Ovary (tissue), 9 donors: ENCODE data around the gene CCNB1. TPM values are rescaled to one million over a fixed set of nuclear protein-coding genes. Genes with fewer than 3 reads are reported as not detected.

ENCODE experiments used
- DNase-seq, 5 donors: peaks; one replicate each; pipeline ENCODE4 v3.0.0-alpha.2; 2019 to 2020
- H3K27ac ChIP-seq, 2 donors: fragments of 200-600 bp; one replicate each; pipeline versions ENCODE4 v1.5.1 to v1.8.0; 2019 to 2022
- H3K27me3 ChIP-seq: fragments of 200-600 bp; one replicate; pipeline ENCODE4 v1.8.0; 2022
- H3K36me3 ChIP-seq: fragments of 200-600 bp; sonication (generic); one replicate; pipeline ENCODE4 v1.5.1; 2019
- H3K4me1 ChIP-seq: one replicate; pipeline ENCODE4 v1.8.1; 2013; ENCODE audit warnings: mild to moderate bottlenecking, moderate library complexity; ENCODE audit not compliant: insufficient read depth
- H3K4me3 ChIP-seq: fragments of 200-600 bp; sonication (generic); one replicate; pipeline ENCODE4 v1.5.1; 2017
- H3K9me3 ChIP-seq, 2 donors: fragments of 200-600 bp in 1 of 2; sonication (generic) in 1 of 2; one replicate each; pipeline versions ENCODE4 v1.5.1 to v1.8.1; 2013 to 2019; ENCODE audit warnings: mild to moderate bottlenecking in 1 of 2, moderate library complexity in 1 of 2
- EP300 ChIP-seq: sonication (generic); formaldehyde crosslinking; IDR thresholded peaks from one replicate; pipeline ENCODE4 v1.6.1; 2017; ENCODE audit warnings: antibody characterized with exemption
- POLR2A ChIP-seq: fragments of 450-650 bp; IDR thresholded peaks from one replicate; pipeline ENCODE4 v1.6.1; 2017; ENCODE audit warnings: antibody characterized with exemption, mild to moderate bottlenecking, moderate library complexity
- WGBS, 3 donors: extraction: QIAGEN DNeasy Blood & Tissue Kit in 1 of 3; methylation state at CpG; one replicate each; pipeline versions ENCODE4 v1.1.5 to v1.1.7; 2013 to 2017; 5-methylcytosine and 5-hydroxymethylcytosine counted together
- intact Hi-C, 4 donors: fragments of 100-400 bp; cut with DNase I; formaldehyde crosslinking; loops; one replicate each; pipeline versions ENCODE4 v1.11.0 to v1.15.1; 2022 to 2023
- polyA plus RNA-seq, 2 donors: library from polyadenylated mRNA; stranded (reverse); fragments of 200-250 nt in 1 of 2; fragments of 350-450 nt in 1 of 2; fragmentation: Illumina TruSeq in 1 of 2; extraction: RNeasy Lipid Tissue Mini Kit (QIAGEN cat#74804) in 1 of 2; gene quantifications; one replicate each; pipeline ENCODE4 v1.2.3, GENCODE V29; 2013 to 2014
- total RNA-seq, 7 donors: library from RNA; depleted of rRNA in 2 of 7; stranded (reverse); fragments of >200 nt in 2 of 7; fragmentation: NEBNext Ultra II Directional in 3 of 7; extraction: Animal tissue kit (Norgen Biotek cat#: 25700) in 3 of 7; gene quantifications; one replicate each; pipeline versions ENCODE4 v1.1.0 to v1.2.4, GENCODE V29; 2016 to 2023
- TF ChIP-seq, protein P1 (sequence below), 3 donors: fragments of 450-650 bp in 2 of 3; fragments of 200-600 bp in 1 of 3; IDR thresholded peaks; one replicate each; pipeline versions ENCODE4 v1.5.1 to v1.8.0; 2016 to 2022; ENCODE audit warnings: antibody characterized with exemption in 3 of 3, mild to moderate bottlenecking in 1 of 3
- donor health status: DM: no; HTN: no; CAD: no; lungs with moderate emphysema.
- donor health status: DM: no; HTN: no; CAD: no.
- donor health status: Bipolar disorder and iron deficiency.
- donor health status: DM: yes; HTN: yes; CAD: no.
- donor health status: DM: no; HTN: no; CAD: no.
- donor health status: DM: yes; HTN: yes; CAD: no.

CCNB1 gene
- total and polyA plus RNA-seq, 9 donors = 3.5 to 13.9 (median 6.7) TPM

GRCh38 chr5:69156456-69156855 is 10.5 kb upstream of the CCNB1 start:
- TF ChIP-seq EP300 (no peak), POLR2A (no peak)
- TF ChIP-seq, protein P1, sequence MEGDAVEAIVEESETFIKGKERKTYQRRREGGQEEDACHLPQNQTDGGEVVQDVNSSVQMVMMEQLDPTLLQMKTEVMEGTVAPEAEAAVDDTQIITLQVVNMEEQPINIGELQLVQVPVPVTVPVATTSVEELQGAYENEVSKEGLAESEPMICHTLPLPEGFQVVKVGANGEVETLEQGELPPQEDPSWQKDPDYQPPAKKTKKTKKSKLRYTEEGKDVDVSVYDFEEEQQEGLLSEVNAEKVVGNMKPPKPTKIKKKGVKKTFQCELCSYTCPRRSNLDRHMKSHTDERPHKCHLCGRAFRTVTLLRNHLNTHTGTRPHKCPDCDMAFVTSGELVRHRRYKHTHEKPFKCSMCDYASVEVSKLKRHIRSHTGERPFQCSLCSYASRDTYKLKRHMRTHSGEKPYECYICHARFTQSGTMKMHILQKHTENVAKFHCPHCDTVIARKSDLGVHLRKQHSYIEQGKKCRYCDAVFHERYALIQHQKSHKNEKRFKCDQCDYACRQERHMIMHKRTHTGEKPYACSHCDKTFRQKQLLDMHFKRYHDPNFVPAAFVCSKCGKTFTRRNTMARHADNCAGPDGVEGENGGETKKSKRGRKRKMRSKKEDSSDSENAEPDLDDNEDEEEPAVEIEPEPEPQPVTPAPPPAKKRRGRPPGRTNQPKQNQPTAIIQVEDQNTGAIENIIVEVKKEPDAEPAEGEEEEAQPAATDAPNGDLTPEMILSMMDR (IDR thresholded peaks at IDR 0.05) = no peak
- DNase-seq = no peak
- H3K27ac ChIP-seq = no peak overlapping the region
- 96 to 97% (median 96%) methylated on average over 11 of the region's 11 CpGs for WGBS, 3 donors
- no peaks in the 10 kb centered on the region for H3K4me1 ChIP-seq
- H3K9me3 ChIP-seq = no peaks in the 10 kb centered on the region
- no peak overlapping the region for H3K4me3 ChIP-seq
- H3K27me3 ChIP-seq = no peaks in the 10 kb centered on the region
- intact Hi-C loops = no loop called here
- H3K36me3 ChIP-seq = no peaks in the 10 kb centered on the region

DNA sequence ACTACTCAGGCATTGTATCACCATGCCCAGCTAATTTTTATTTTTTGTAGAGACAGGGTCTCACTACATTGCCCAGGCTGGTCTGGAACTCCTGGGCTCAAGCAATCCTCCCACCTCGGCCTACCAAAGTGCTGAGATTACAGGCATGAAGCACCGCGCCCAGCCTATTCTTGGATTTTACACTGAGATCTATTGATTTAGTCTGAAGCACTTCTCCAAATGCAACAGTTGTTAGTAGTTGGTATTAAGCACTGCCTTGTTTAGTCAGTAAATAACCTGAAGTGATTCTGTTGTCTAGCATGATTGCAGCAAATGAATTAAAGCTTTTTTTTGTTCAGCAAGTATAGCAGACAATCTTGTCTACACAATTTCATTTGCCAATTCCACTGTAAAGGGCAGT is 8.9 kb upstream of the CCNB1 start:
- TF ChIP-seq POLR2A = no peak
- no peak for TF ChIP-seq EP300
- TF ChIP-seq, protein P1 (IDR thresholded peaks at IDR 0.05) = no peak
- WGBS, 3 donors = 92 to 95% (median 93%) methylated on average over 3 of the region's 3 CpGs
- Histone ChIP-seq H3K27ac (no peak overlapping the region), H3K9me3 (no peaks in the 10 kb centered on the region), H3K27me3 (no peaks in the 10 kb centered on the region), H3K4me3 (no peak overlapping the region), H3K36me3 (no peaks in the 10 kb centered on the region), H3K4me1 (no peaks in the 10 kb centered on the region)
- intact Hi-C loops = no loop called here
- DNase-seq = no peak

GRCh38 chr5:69160651-69161050 is 6.3 kb upstream of the CCNB1 start:
- 90 to 92% (median 91%) methylated on average over 16 of the region's 16 CpGs for WGBS, 3 donors
- no peak overlapping the region for H3K4me3 ChIP-seq
- no peaks in the 10 kb centered on the region for H3K9me3 ChIP-seq
- DNase-seq = no peak
- H3K4me1 ChIP-seq = no peaks in the 10 kb centered on the region
- TF ChIP-seq, protein P1 (IDR thresholded peaks at IDR 0.05) = no peak
- no peak for TF ChIP-seq EP300
- no peak for TF ChIP-seq POLR2A
- no peaks in the 10 kb centered on the region for H3K27me3 ChIP-seq
- H3K27ac ChIP-seq = no peak overlapping the region
- intact Hi-C loops = loop anchor here in 1 of 4 donors (10.0 kb wide), 1 partner anchor 174 kb away; the partner anchor contains the start of gene CCDC125
- H3K36me3 ChIP-seq = no peaks in the 10 kb centered on the region

GRCh38 chr5:69167493-69167855 is 524 bp downstream of the CCNB1 start:
- no peaks in the 10 kb centered on the region for H3K9me3 ChIP-seq
- H3K27me3 ChIP-seq = no peaks in the 10 kb centered on the region
- H3K4me1 ChIP-seq = peaks cover 1% of the 10 kb centered on the region
- H3K36me3 ChIP-seq = no peaks in the 10 kb centered on the region
- H3K27ac ChIP-seq = no peak overlapping the region
- WGBS, 3 donors = 0 to 1% (median 0%) methylated on average over 11 of the region's 11 CpGs
- TF ChIP-seq POLR2A = no peak
- TF ChIP-seq, protein P1 (IDR thresholded peaks at IDR 0.05) = no peak
- no peak for TF ChIP-seq EP300
- DNase-seq = no peak
- intact Hi-C loops = loop anchor here in 1 of 4 donors (10.0 kb wide), 1 partner anchor 167 kb away; the partner anchor contains the start of gene CCDC125
- H3K4me3 ChIP-seq = peak overlapping the region; percentile 65
